ENCODE results near the gene PTAFR. TPM values are rescaled to one million over a fixed set of nuclear protein-coding genes. Genes with fewer than 3 reads are reported as not detected.
A peak's percentile ranks its signal among the peaks of the same experiment; 100 is the strongest.

PTAFR gene
- total RNA-seq, 1 donor from 2014 or later: 3.6 TPM

- H3K9me3 Mint-ChIP-seq: no peaks in the 10 kb centered on the region
- no peaks in the 10 kb centered on the region for H3K36me3 Mint-ChIP-seq (ENCODE audit: low read depth)
- peak overlapping the region; percentile 50 for H3K27ac Mint-ChIP-seq
- no peak overlapping the region for H3K4me3 Mint-ChIP-seq
- TF ChIP-seq CTCF (IDR thresholded peaks at IDR 0.05): no peak
- H3K4me1 Mint-ChIP-seq: peaks cover 54% of the 10 kb centered on the region
- no peak for DNase-seq
- no peaks in the 10 kb centered on the region for H3K27me3 Mint-ChIP-seq
- intact Hi-C loops (cut with micrococcal nuclease): no loop called here
- ATAC-seq (ENCODE audit: low read depth): no peak
- POLR2A ChIA-PET: interaction anchor here (0.6 kb wide), 1 partner anchor 10 kb away, joined by 5 read pairs; no protein-coding TSS in a partner anchor
- CTCF ChIA-PET: no interaction called here
These were observed 37.3 kb downstream of the PTAFR start for GRCh38 chr1:28139025-28139712.

- intact Hi-C loops (cut with micrococcal nuclease): no loop called here
- no peaks in the 10 kb centered on the region for H3K9me3 Mint-ChIP-seq
- POLR2A ChIA-PET: interaction anchor here (1.0 to 1.4 kb wide), 2 partner anchors 11 to 48 kb away, joined by 3 to 5 read pairs; partner anchors contain the start of gene EYA3
- no peak overlapping the region for H3K4me3 Mint-ChIP-seq
- CTCF ChIA-PET: interaction anchor here (0.7 to 1.9 kb wide), 2 partner anchors 45 to 72 kb away, joined by 3 to 8 read pairs; no protein-coding TSS in a partner anchor
- H3K36me3 Mint-ChIP-seq (ENCODE audit: low read depth): no peaks in the 10 kb centered on the region
- H3K27ac Mint-ChIP-seq: no peak overlapping the region
- H3K4me1 Mint-ChIP-seq: peaks cover 59% of the 10 kb centered on the region
- TF ChIP-seq CTCF (IDR thresholded peaks at IDR 0.05): no peak
- no peaks in the 10 kb centered on the region for H3K27me3 Mint-ChIP-seq
- ATAC-seq (ENCODE audit: low read depth) (no peak), DNase-seq (no peak)
These were observed 39.4 kb downstream of the PTAFR start for GRCh38 chr1:28136922-28137613.

- no peak for DNase-seq
- H3K9me3 Mint-ChIP-seq: no peaks in the 10 kb centered on the region
- no peak for TF ChIP-seq CTCF (IDR thresholded peaks at IDR 0.05)
- ChIA-PET POLR2A (interaction anchor here (0.7 to 2.7 kb wide), 3 partner anchors 8 to 36 kb away, joined by 3 to 9 read pairs (median 5); no protein-coding TSS in a partner anchor), CTCF (interaction anchor here (0.7 to 1.9 kb wide), 4 partner anchors 42 to 72 kb away, joined by 3 to 8 read pairs (median 4); no protein-coding TSS in a partner anchor)
- H3K36me3 Mint-ChIP-seq (ENCODE audit: low read depth): no peaks in the 10 kb centered on the region
- intact Hi-C loops (cut with micrococcal nuclease): no loop called here
- peaks cover 63% of the 10 kb centered on the region for H3K4me1 Mint-ChIP-seq
- H3K4me3 Mint-ChIP-seq: no peak overlapping the region
- no peak for ATAC-seq (ENCODE audit: low read depth)
- H3K27ac Mint-ChIP-seq: peak overlapping the region; percentile 74
- no peaks in the 10 kb centered on the region for H3K27me3 Mint-ChIP-seq
These were observed 40.1 kb downstream of the PTAFR start for GRCh38 chr1:28136169-28136921.

- CTCF ChIA-PET: interaction anchor here (0.7 to 1.9 kb wide), 5 partner anchors 13 to 334 kb away, joined by 3 to 8 read pairs (median 4); no protein-coding TSS in a partner anchor
- peak; percentile 87 for ATAC-seq (ENCODE audit: low read depth)
These were observed 40.9 kb downstream of the PTAFR start for GRCh38 chr1:28135371-28136168.

More at GRCh38 chr1:28135371-28136168, 40.9 kb downstream of the PTAFR start:
- DNase-seq: no peak
- H3K4me3 Mint-ChIP-seq: peak overlapping the region; percentile 66
- H3K9me3 Mint-ChIP-seq: no peaks in the 10 kb centered on the region
- no peaks in the 10 kb centered on the region for H3K27me3 Mint-ChIP-seq
- H3K4me1 Mint-ChIP-seq: peaks cover 63% of the 10 kb centered on the region
- TF ChIP-seq CTCF (IDR thresholded peaks at IDR 0.05): no peak
- intact Hi-C loops (cut with micrococcal nuclease): loop anchor here (1.0 to 2.0 kb wide), 4 partner anchors 9 to 45 kb away; partner anchors contain the start of gene PTAFR
- POLR2A ChIA-PET: interaction anchor here (0.5 to 2.7 kb wide), 6 partner anchors 9 to 1639 kb away, joined by 3 to 9 read pairs (median 5); no protein-coding TSS in a partner anchor
- no peaks in the 10 kb centered on the region for H3K36me3 Mint-ChIP-seq (ENCODE audit: low read depth)
- H3K27ac Mint-ChIP-seq: peak overlapping the region; percentile 74
